H9 (cell line): ENCODE measurements around the gene OR4D2. TPM values are rescaled to one million over a fixed set of nuclear protein-coding genes. Genes with fewer than 3 reads are reported as not detected.

ENCODE experiments used
- DNase-seq: peaks from one replicate; pipeline ENCODE4 v3.0.0-alpha.2; 2017
- H2AFZ ChIP-seq: one replicate; pipeline ENCODE4 v1.6.1; 2013; ENCODE audit warnings: mild to moderate bottlenecking, low read length, control low read depth, moderate library complexity
- H2AK5ac ChIP-seq: 2 replicates; pipeline ENCODE4 v1.6.1; 2013; ENCODE audit warnings: low read length, control low read depth, mixed read lengths; ENCODE audit not compliant: insufficient read length
- H2BK120ac ChIP-seq: one replicate; pipeline ENCODE4 v1.6.1; 2013; ENCODE audit warnings: low read depth, mild to moderate bottlenecking, low read length, control low read depth, inconsistent platforms; ENCODE audit not compliant: poor library complexity, severe bottlenecking
- H2BK12ac ChIP-seq: 2 replicates; pipeline ENCODE4 v1.6.1; 2013; ENCODE audit warnings: low read length, control low read depth, mixed read lengths, low read depth; ENCODE audit not compliant: insufficient read length
- H2BK15ac ChIP-seq: 2 replicates; pipeline ENCODE4 v1.6.1; 2013; ENCODE audit warnings: low read depth, low read length, control low read depth
- H2BK20ac ChIP-seq: one replicate; pipeline ENCODE4 v1.6.1; 2013; ENCODE audit warnings: low read depth, mild to moderate bottlenecking, low read length, control low read depth, inconsistent platforms; ENCODE audit not compliant: poor library complexity, severe bottlenecking
- H2BK5ac ChIP-seq: 2 replicates; pipeline ENCODE4 v1.6.1; 2013; ENCODE audit warnings: low read length, control low read depth, mixed read lengths; ENCODE audit not compliant: insufficient read length
- H3K14ac ChIP-seq: 2 replicates; pipeline ENCODE4 v1.6.1; 2013; ENCODE audit warnings: low read length, control low read depth; ENCODE audit not compliant: insufficient read depth
- H3K18ac ChIP-seq: 2 replicates; pipeline ENCODE4 v1.6.1; 2013; ENCODE audit warnings: low read depth, mild to moderate bottlenecking, mixed read lengths, low read length, control low read depth; ENCODE audit not compliant: insufficient read length
- H3K23ac ChIP-seq: 2 replicates; pipeline ENCODE4 v1.6.1; 2013; ENCODE audit warnings: low read length, control low read depth, mixed read lengths, low read depth; ENCODE audit not compliant: insufficient read length
- H3K23me2 ChIP-seq: 2 replicates; pipeline ENCODE4 v1.6.1; 2013; ENCODE audit warnings: low read depth, mild to moderate bottlenecking, mixed read lengths, low read length, control low read depth; ENCODE audit not compliant: insufficient read length, poor library complexity, severe bottlenecking
- H3K27ac ChIP-seq: 2 replicates; pipeline ENCODE4 v1.5.1; 2013; ENCODE audit warnings: low read length, control low read depth, mixed read lengths, low read depth; ENCODE audit not compliant: insufficient read length
- H3K27me3 ChIP-seq: 2 replicates; pipeline ENCODE4 v1.6.1; 2013; ENCODE audit warnings: low read length, control low read depth, inconsistent platforms; ENCODE audit not compliant: insufficient read depth
- H3K4ac ChIP-seq: 2 replicates; pipeline ENCODE4 v1.6.1; 2013; ENCODE audit warnings: low read depth, mild to moderate bottlenecking, control low read depth, inconsistent platforms, low read length, moderate library complexity
- H3K4me1 ChIP-seq: 2 replicates; pipeline ENCODE4 v1.6.1; 2013; ENCODE audit warnings: low read length, control low read depth, inconsistent platforms; ENCODE audit not compliant: insufficient read depth
- H3K4me2 ChIP-seq: 2 replicates; pipeline ENCODE4 v1.6.1; 2013; ENCODE audit warnings: low read length, control low read depth, mixed read lengths; ENCODE audit not compliant: insufficient read length, insufficient read depth
- H3K56ac ChIP-seq: 2 replicates; pipeline ENCODE4 v1.6.1; 2013; ENCODE audit warnings: low read depth, mild to moderate bottlenecking, mixed read lengths, low read length, control low read depth; ENCODE audit not compliant: insufficient read length
- H3K79me1 ChIP-seq: 2 replicates; pipeline ENCODE4 v1.6.1; 2013; ENCODE audit warnings: low read depth, mild to moderate bottlenecking, moderate library complexity, low read length, control low read depth, inconsistent platforms; ENCODE audit not compliant: insufficient read depth, poor library complexity, severe bottlenecking
- H3K79me2 ChIP-seq: 2 replicates; pipeline ENCODE4 v1.6.1; 2013; ENCODE audit warnings: low read length, control low read depth, inconsistent platforms; ENCODE audit not compliant: insufficient read depth
- H3K9ac ChIP-seq: 2 replicates; pipeline ENCODE4 v1.6.1; 2013; ENCODE audit warnings: low read length, control low read depth, mixed read lengths; ENCODE audit not compliant: insufficient read length; ENCODE audit errors: extremely low read depth
- H3K9me3 ChIP-seq: one replicate; pipeline ENCODE4 v1.6.1; 2013; ENCODE audit warnings: low read depth, low read length, inconsistent platforms; ENCODE audit not compliant: control insufficient read depth
- H3T11ph ChIP-seq: one replicate; pipeline ENCODE4 v1.6.1; 2013; ENCODE audit warnings: mild to moderate bottlenecking, low read length, control low read depth, inconsistent platforms
- H4K20me1 ChIP-seq: one replicate; pipeline ENCODE4 v1.6.1; 2013; ENCODE audit not compliant: control insufficient read depth, insufficient read length, insufficient read depth
- H4K5ac ChIP-seq: 2 replicates; pipeline ENCODE4 v1.6.1; 2013; ENCODE audit warnings: low read depth, mild to moderate bottlenecking, mixed read lengths, low read length, control low read depth; ENCODE audit not compliant: insufficient read length
- H4K8ac ChIP-seq: replicated peaks from 2 replicates; pipeline ENCODE4 v1.6.1; 2013; ENCODE audit warnings: low read length, control low read depth, mixed read lengths, low read depth; ENCODE audit not compliant: insufficient read length
- H4K91ac ChIP-seq: 2 replicates; pipeline ENCODE4 v1.6.1; 2013; ENCODE audit warnings: low read depth, mild to moderate bottlenecking, moderate library complexity, mixed read lengths, low read length, control low read depth; ENCODE audit not compliant: insufficient read length
- H3K27ac Mint-ChIP-seq, 3 experiments: 2 replicates in 2 of 3; 3 replicates in 1 of 3; pipeline ENCODE4 v1.8.0; 2020 to 2021; ENCODE audit warnings: mixed read lengths in 3 of 3, mild to moderate bottlenecking in 1 of 3, moderate library complexity in 1 of 3
- H3K27me3 Mint-ChIP-seq: 2 replicates; pipeline ENCODE4 v1.8.0; 2021; ENCODE audit warnings: low read depth, mild to moderate bottlenecking, moderate library complexity, mixed read lengths
- H3K36me3 Mint-ChIP-seq, 3 experiments: 2 replicates in 2 of 3; 3 replicates in 1 of 3; pipeline ENCODE4 v1.8.0; 2020 to 2021; ENCODE audit warnings: low read depth in 3 of 3, mixed read lengths in 3 of 3; ENCODE audit not compliant: insufficient read depth in 1 of 3
- H3K4me1 Mint-ChIP-seq, 2 experiments: 2 replicates each; pipeline ENCODE4 v1.8.0; 2020; ENCODE audit warnings: mixed read lengths in 2 of 2
- H3K4me3 Mint-ChIP-seq, 2 experiments: 2 replicates in 1 of 2; 3 replicates in 1 of 2; pipeline ENCODE4 v1.8.0; 2020 to 2021; ENCODE audit warnings: mild to moderate bottlenecking in 2 of 2, mixed read lengths in 2 of 2, moderate library complexity in 1 of 2
- H3K9me3 Mint-ChIP-seq, 2 experiments: 2 replicates in 1 of 2; 3 replicates in 1 of 2; pipeline ENCODE4 v1.8.0; 2020; ENCODE audit warnings: mild to moderate bottlenecking in 2 of 2, mixed read lengths in 2 of 2, moderate library complexity in 1 of 2
- WGBS: extraction: QIAGEN DNeasy Blood & Tissue Kit; methylation state at CpG from one replicate; pipeline ENCODE4 v1.1.7; 2013; ENCODE audit warnings: missing lambda C conversion rate, low lambda C conversion rate, mixed read lengths; ENCODE audit not compliant: insufficient read length; ENCODE audit errors: extremely low coverage; 5-methylcytosine and 5-hydroxymethylcytosine counted together
- total RNA-seq: library from RNA; stranded (reverse); gene quantifications from 2 replicates; pipeline ENCODE4 v1.2.1, GENCODE V29; 2021
- TF ChIP-seq, protein P1 (sequence below): fragments of 200-600 bp; sonication (generic); conservative IDR thresholded peaks from 3 replicates; pipeline ENCODE4 v1.8.0; 2021; ENCODE audit warnings: antibody characterized with exemption, mild to moderate bottlenecking

Gene OR4D2
- total RNA-seq, 1 experiment from 2014 or later, result not detected

DNA sequence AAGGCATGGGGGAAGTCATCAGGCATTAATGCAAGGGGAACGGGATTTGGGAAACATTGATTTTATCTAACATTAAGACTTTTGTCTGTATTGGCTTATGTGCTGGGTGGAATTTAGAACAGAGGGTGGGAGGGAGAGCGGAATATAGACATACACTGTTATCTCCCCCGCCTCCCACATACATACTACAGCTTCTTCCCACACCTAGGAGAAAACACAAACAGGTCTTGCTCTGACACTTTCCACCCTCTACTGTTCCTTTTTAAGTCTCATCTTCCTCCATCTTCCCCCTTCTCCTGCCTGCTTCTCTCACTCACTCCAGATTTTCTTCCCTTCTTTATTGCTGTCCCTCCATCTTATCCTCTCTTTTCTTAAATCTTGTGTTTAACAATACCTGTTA, 18.2 kb upstream of the OR4D2 start:
- Mint-ChIP-seq H3K4me3 (no peak overlapping the region), H3K36me3 (peaks cover 2 to 13% (median 5%) of the 10 kb centered on the region in 3 experiments; a peak in 5 of 7 replicates), H3K27me3 (peaks cover 66% of the 10 kb centered on the region), H3K4me1 (peaks cover 3 to 7% of the 10 kb centered on the region in 2 experiments), H3K9me3 (peaks cover 14 to 17% of the 10 kb centered on the region in 2 experiments), H3K27ac (no peak overlapping the region)
- Histone ChIP-seq H3K79me2 (no peaks in the 10 kb centered on the region), H2AFZ (no peak overlapping the region), H3K9me3 (no peaks in the 10 kb centered on the region), H3K14ac (no peak overlapping the region), H4K5ac (no peak overlapping the region), H4K8ac (no peak overlapping the region), H3K23ac (no peak overlapping the region), H3K23me2 (no peaks in the 10 kb centered on the region), H3K27ac (no peak overlapping the region), H2BK15ac (no peak overlapping the region), H3T11ph (no peak overlapping the region), H2BK20ac (no peak overlapping the region), H2BK5ac (no peak overlapping the region), H3K4me2 (no peak overlapping the region), H3K79me1 (no peaks in the 10 kb centered on the region), H4K20me1 (no peaks in the 10 kb centered on the region), H3K27me3 (no peaks in the 10 kb centered on the region), H3K18ac (no peak overlapping the region), H2BK12ac (no peak overlapping the region), H4K91ac (no peak overlapping the region), H2AK5ac (no peak overlapping the region), H3K4ac (no peak overlapping the region), H3K56ac (no peak overlapping the region), H2BK120ac (no peak overlapping the region), H3K9ac (no peak overlapping the region), H3K4me1 (peaks cover 3% of the 10 kb centered on the region; the same call in 1 of the 2 replicates)
- no peak for DNase-seq
- TF ChIP-seq, protein P1, sequence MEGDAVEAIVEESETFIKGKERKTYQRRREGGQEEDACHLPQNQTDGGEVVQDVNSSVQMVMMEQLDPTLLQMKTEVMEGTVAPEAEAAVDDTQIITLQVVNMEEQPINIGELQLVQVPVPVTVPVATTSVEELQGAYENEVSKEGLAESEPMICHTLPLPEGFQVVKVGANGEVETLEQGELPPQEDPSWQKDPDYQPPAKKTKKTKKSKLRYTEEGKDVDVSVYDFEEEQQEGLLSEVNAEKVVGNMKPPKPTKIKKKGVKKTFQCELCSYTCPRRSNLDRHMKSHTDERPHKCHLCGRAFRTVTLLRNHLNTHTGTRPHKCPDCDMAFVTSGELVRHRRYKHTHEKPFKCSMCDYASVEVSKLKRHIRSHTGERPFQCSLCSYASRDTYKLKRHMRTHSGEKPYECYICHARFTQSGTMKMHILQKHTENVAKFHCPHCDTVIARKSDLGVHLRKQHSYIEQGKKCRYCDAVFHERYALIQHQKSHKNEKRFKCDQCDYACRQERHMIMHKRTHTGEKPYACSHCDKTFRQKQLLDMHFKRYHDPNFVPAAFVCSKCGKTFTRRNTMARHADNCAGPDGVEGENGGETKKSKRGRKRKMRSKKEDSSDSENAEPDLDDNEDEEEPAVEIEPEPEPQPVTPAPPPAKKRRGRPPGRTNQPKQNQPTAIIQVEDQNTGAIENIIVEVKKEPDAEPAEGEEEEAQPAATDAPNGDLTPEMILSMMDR, result no peak
- WGBS, result no CpG with 5 or more reads among the region's 3 CpGs
